Measurements from ENCODE around the gene DIPK1B. TPM values are rescaled to one million over a fixed set of nuclear protein-coding genes. Genes with fewer than 3 reads are reported as not detected.

Gene DIPK1B
- total RNA-seq, 1 experiment from 2014 or later, result not detected

- peak; percentile 70 for DNase-seq (ENCODE audit: low spot score)
These were observed 25.3 kb upstream of the DIPK1B start, which contains the start of gene AGPAT2 for GRCh38 chr9:136686794-136687711. Gene AGPAT2, minus strand, starts transcription at chr9:136687457. Its CDS starts 100 bp downstream, at chr9:136687357.

GRCh38 chr9:136687721-136688223 is 24.6 kb upstream of the DIPK1B start:
- DNase-seq (ENCODE audit: low spot score), result peak; percentile 39

GRCh38 chr9:136688274-136689107 is 23.9 kb upstream of the DIPK1B start:
- DNase-seq (ENCODE audit: low spot score), result no peak

- DNase-seq (ENCODE audit: low spot score), result no peak
These were observed 23.3 kb upstream of the DIPK1B start for GRCh38 chr9:136689108-136689460.

- no peak for DNase-seq (ENCODE audit: low spot score)
These were observed 22.1 kb upstream of the DIPK1B start for GRCh38 chr9:136690104-136690805.

- no peak for DNase-seq (ENCODE audit: low spot score)
These were observed 21.5 kb upstream of the DIPK1B start for GRCh38 chr9:136690806-136691261.

GRCh38 chr9:136691316-136692184 is 20.8 kb upstream of the DIPK1B start:
- DNase-seq (ENCODE audit: low spot score), result no peak

GRCh38 chr9:136692185-136693134 is 19.9 kb upstream of the DIPK1B start:
- DNase-seq (ENCODE audit: low spot score), result no peak

GRCh38 chr9:136693135-136693489 is 19.3 kb upstream of the DIPK1B start:
- DNase-seq (ENCODE audit: low spot score), result no peak

GRCh38 chr9:136693490-136694162 is 18.7 kb upstream of the DIPK1B start:
- DNase-seq (ENCODE audit: low spot score), result peak; percentile 94

GRCh38 chr9:136694163-136694871 is 18.1 kb upstream of the DIPK1B start:
- DNase-seq (ENCODE audit: low spot score), result peak; percentile 86

- no peak for DNase-seq (ENCODE audit: low spot score)
These were observed 17.5 kb upstream of the DIPK1B start for GRCh38 chr9:136694872-136695247.

GRCh38 chr9:136695435-136695895 is 16.9 kb upstream of the DIPK1B start:
- DNase-seq (ENCODE audit: low spot score), result peak; percentile 94

GRCh38 chr9:136695955-136696354 is 16.4 kb upstream of the DIPK1B start:
- DNase-seq (ENCODE audit: low spot score), result no peak

- DNase-seq (ENCODE audit: low spot score), result no peak
These were observed 15.9 kb upstream of the DIPK1B start for GRCh38 chr9:136696502-136696901.

- DNase-seq (ENCODE audit: low spot score), result peak; percentile 25
These were observed 15.1 kb upstream of the DIPK1B start for GRCh38 chr9:136697146-136697820.

GRCh38 chr9:136697821-136698526 is 14.4 kb upstream of the DIPK1B start:
- DNase-seq (ENCODE audit: low spot score), result no peak
